Fibroblast of lung (primary cell): ENCODE data around the gene C8B. TPM values are rescaled to one million over a fixed set of nuclear protein-coding genes. Genes with fewer than 3 reads are reported as not detected.
A peak's percentile ranks its signal among the peaks of the same experiment; 100 is the strongest.

ENCODE experiments used
- DNase-seq, 2 donors: peaks; one replicate each; pipeline versions ENCODE4 v3.0.0 to v3.0.0-alpha.2; 2010; ENCODE audit warnings: low read depth in 2 of 2
- H2AFZ ChIP-seq: 2 replicates; pipeline ENCODE4 v1.5.1; 2012; ENCODE audit warnings: low read length, control low read depth, inconsistent platforms
- H3K27ac ChIP-seq: 2 replicates; pipeline ENCODE4 v1.5.1; 2011; ENCODE audit warnings: low read length, control low read depth; ENCODE audit not compliant: insufficient read depth
- H3K27me3 ChIP-seq: 2 replicates; pipeline ENCODE4 v1.5.1; 2011; ENCODE audit warnings: mild to moderate bottlenecking, low read length; ENCODE audit not compliant: control insufficient read depth, insufficient read depth
- H3K36me3 ChIP-seq: 2 replicates; pipeline ENCODE4 v1.5.1; 2011; ENCODE audit warnings: low read length; ENCODE audit not compliant: control insufficient read depth, insufficient read depth
- H3K4me1 ChIP-seq: 2 replicates; pipeline ENCODE4 v1.5.1; 2011; ENCODE audit warnings: low read length; ENCODE audit not compliant: control insufficient read depth, insufficient read depth; ENCODE audit errors: extremely low read depth
- H3K4me2 ChIP-seq: 2 replicates; pipeline ENCODE4 v1.5.1; 2011; ENCODE audit warnings: low read length, control low read depth; ENCODE audit not compliant: insufficient read depth; ENCODE audit errors: extremely low read depth
- H3K4me3 ChIP-seq, 4 experiments: fragments of 200-600 bp in 1 of 4; sonication (generic) in 1 of 4; replicated peaks in 1 of 4; 2 replicates each; pipeline ENCODE4 v1.5.1; 2011 to 2016; ENCODE audit warnings: low read length in 4 of 4, low read depth in 3 of 4, mild to moderate bottlenecking in 3 of 4, control low read depth in 2 of 4, inconsistent platforms in 1 of 4, mixed read lengths in 1 of 4; ENCODE audit not compliant: insufficient read depth in 1 of 4; ENCODE audit errors: control extremely low read depth in 1 of 4
- H3K79me2 ChIP-seq: 2 replicates; pipeline ENCODE4 v1.5.1; 2012; ENCODE audit warnings: mild to moderate bottlenecking, low read length, inconsistent platforms; ENCODE audit not compliant: control insufficient read depth, insufficient read depth
- H3K9ac ChIP-seq: 2 replicates; pipeline ENCODE4 v1.5.1; 2011; ENCODE audit warnings: mild to moderate bottlenecking, low read length, control low read depth; ENCODE audit not compliant: insufficient read depth
- H3K9me3 ChIP-seq: 2 replicates; pipeline ENCODE4 v1.5.1; 2012; ENCODE audit warnings: low read depth, low read length; ENCODE audit not compliant: control insufficient read depth, insufficient read depth
- H4K20me1 ChIP-seq: 2 replicates; pipeline ENCODE4 v1.5.1; 2011; ENCODE audit warnings: low read length; ENCODE audit not compliant: control insufficient read depth, insufficient read depth; ENCODE audit errors: extremely low read depth
- EZH2 ChIP-seq: IDR thresholded peaks from 2 replicates; pipeline ENCODE4 v1.5.1; 2012; ENCODE audit warnings: low read length, control low read depth, mild to moderate bottlenecking; ENCODE audit errors: missing control alignments
- polyA plus RNA-seq, 2 donors: library from polyadenylated mRNA; depleted of rRNA in 1 of 2; stranded (reverse) in 1 of 2; unstranded in 1 of 2; fragments of >200 nt; gene quantifications; 2 replicates each; pipeline ENCODE4 v1.2.1, GENCODE V29; 2011 to 2012; ENCODE audit warnings: missing spikeins in 1 of 2
- total RNA-seq: library from RNA; depleted of rRNA; stranded (reverse); fragments of >200 nt; gene quantifications from 2 replicates; pipeline ENCODE4 v1.2.1, GENCODE V29; 2014
- TF ChIP-seq, protein P1 (sequence below), 2 donors: IDR thresholded peaks in 1 of 2; conservative IDR thresholded peaks in 1 of 2; 1 replicate in 1 of 2; 2 replicates in 1 of 2; pipeline ENCODE4 v1.5.1; 2011 to 2012; ENCODE audit warnings: low read length in 2 of 2, control low read depth in 1 of 2, inconsistent platforms in 1 of 2, low read depth in 1 of 2, mild to moderate bottlenecking in 1 of 2

Gene C8B
- total and polyA plus RNA-seq, 2 donors (not counting 1 experiment from before 2014, with no cell fraction given) = not detected

DNA sequence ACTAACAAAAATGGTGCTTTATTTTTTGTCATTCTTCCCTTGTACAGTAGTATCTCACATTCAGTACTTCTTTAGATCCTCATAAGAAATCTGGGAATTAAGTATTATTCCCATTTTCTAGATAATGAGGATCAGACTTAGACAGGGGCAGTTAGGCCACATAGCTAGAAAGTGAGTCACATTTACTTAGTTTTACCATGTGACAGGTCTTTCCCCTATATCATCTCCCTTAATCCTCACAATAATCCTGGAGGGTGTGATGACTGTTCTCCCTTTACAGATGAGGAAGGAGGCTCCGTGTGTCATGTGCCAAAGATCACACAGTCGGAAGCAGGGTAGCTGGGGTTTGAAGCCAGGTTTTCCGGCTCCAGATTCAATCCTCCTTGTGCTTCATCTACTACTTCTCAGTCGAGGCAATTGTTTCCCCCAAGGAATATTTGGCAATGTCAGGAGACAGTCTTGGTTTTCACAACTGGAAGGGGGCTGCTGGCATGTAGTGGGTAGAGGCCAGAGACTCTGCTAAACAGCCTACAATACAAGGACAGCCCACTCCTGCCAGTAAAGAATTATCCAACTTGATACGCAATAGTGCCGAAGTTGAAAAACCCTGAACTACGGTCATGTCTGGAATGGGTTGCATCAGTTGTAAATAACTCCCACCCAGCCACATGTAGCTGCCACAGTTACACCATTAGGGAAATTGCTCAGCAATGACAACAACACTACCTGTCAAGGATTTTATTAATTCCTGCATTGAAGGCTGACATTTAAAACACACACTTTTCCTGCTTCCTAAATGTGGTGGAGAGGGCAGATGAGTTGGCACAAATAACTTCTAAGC, 54.5 kb downstream of the C8B start:
- Histone ChIP-seq H3K4me3 (no peak overlapping the region), H3K9me3 (no peaks in the 10 kb centered on the region), H3K9ac (no peak overlapping the region), H3K27me3 (no peaks in the 10 kb centered on the region), H3K79me2 (no peaks in the 10 kb centered on the region), H4K20me1 (no peaks in the 10 kb centered on the region), H3K4me1 (peaks cover 3% of the 10 kb centered on the region), H3K4me2 (no peak overlapping the region), H3K27ac (no peak overlapping the region), H3K36me3 (no peaks in the 10 kb centered on the region), H2AFZ (no peak overlapping the region)
- peak; percentile 4 to 46 for DNase-seq
- TF ChIP-seq, protein P1, sequence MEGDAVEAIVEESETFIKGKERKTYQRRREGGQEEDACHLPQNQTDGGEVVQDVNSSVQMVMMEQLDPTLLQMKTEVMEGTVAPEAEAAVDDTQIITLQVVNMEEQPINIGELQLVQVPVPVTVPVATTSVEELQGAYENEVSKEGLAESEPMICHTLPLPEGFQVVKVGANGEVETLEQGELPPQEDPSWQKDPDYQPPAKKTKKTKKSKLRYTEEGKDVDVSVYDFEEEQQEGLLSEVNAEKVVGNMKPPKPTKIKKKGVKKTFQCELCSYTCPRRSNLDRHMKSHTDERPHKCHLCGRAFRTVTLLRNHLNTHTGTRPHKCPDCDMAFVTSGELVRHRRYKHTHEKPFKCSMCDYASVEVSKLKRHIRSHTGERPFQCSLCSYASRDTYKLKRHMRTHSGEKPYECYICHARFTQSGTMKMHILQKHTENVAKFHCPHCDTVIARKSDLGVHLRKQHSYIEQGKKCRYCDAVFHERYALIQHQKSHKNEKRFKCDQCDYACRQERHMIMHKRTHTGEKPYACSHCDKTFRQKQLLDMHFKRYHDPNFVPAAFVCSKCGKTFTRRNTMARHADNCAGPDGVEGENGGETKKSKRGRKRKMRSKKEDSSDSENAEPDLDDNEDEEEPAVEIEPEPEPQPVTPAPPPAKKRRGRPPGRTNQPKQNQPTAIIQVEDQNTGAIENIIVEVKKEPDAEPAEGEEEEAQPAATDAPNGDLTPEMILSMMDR (conservative IDR thresholded peaks at IDR 0.05 in 1 of 2, IDR thresholded peaks at IDR 0.05 in 1 of 2; ENCODE audit: low read depth in 1 of 2, low read length in 2 of 2) = no peak
- no peak for TF ChIP-seq EZH2

GRCh38 chr1:56910441-56910985, 55.3 kb downstream of the C8B start:
- H3K9ac ChIP-seq = no peak overlapping the region
- H2AFZ ChIP-seq = no peak overlapping the region
- no peaks in the 10 kb centered on the region for H3K36me3 ChIP-seq
- H3K79me2 ChIP-seq = no peaks in the 10 kb centered on the region
- H3K27me3 ChIP-seq = no peaks in the 10 kb centered on the region
- no peak overlapping the region for H3K4me3 ChIP-seq
- H3K27ac ChIP-seq = no peak overlapping the region
- H3K9me3 ChIP-seq = no peaks in the 10 kb centered on the region
- no peak for DNase-seq
- no peaks in the 10 kb centered on the region for H4K20me1 ChIP-seq
- H3K4me1 ChIP-seq = peaks cover 3% of the 10 kb centered on the region
- TF ChIP-seq, protein P1 (conservative IDR thresholded peaks at IDR 0.05 in 1 of 2, IDR thresholded peaks at IDR 0.05 in 1 of 2; ENCODE audit: low read depth in 1 of 2, low read length in 2 of 2) = no peak
- TF ChIP-seq EZH2 = no peak
- H3K4me2 ChIP-seq = no peak overlapping the region

DNA sequence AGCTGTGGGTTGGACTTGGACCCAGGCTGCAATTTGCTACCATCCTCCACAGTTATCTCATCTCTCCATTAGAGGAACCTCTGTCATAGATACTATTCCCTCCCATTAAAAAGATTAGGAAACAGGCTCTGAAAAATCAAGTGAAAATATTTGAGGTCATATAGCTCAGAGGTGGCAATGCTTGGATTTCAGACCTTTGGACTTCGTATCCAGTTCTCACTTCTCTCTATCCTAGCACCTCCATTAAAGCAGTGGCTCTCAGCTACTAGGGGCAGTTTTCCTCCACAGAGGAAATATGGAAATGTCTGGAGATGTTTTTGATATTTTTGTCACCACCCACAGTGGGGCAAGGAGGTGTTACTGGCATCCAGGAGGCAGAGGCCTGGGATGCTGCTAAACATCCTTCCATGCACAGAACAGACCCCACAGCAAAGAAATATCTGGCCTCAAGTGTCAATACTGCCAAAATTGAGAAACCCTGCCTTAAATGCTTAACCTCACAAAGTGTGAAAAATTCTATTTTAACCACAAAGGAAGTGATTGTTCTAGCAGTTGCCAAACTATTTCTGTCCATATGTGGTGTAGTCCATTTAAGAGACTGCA, 57.1 kb downstream of the C8B start:
- DNase-seq = peak; percentile 5 to 66
- H3K79me2 ChIP-seq = no peaks in the 10 kb centered on the region
- no peak overlapping the region for H2AFZ ChIP-seq

More for the DNA sequence above, 57.1 kb downstream of the C8B start:
- Histone ChIP-seq H3K4me3 (no peak overlapping the region), H4K20me1 (no peaks in the 10 kb centered on the region), H3K4me1 (peaks cover 3% of the 10 kb centered on the region), H3K36me3 (no peaks in the 10 kb centered on the region), H3K9me3 (no peaks in the 10 kb centered on the region), H3K4me2 (no peak overlapping the region), H3K9ac (no peak overlapping the region), H3K27ac (no peak overlapping the region), H3K27me3 (no peaks in the 10 kb centered on the region)
- TF ChIP-seq, protein P1 (conservative IDR thresholded peaks at IDR 0.05 in 1 of 2, IDR thresholded peaks at IDR 0.05 in 1 of 2; ENCODE audit: low read depth in 1 of 2, low read length in 2 of 2) = no peak
- no peak for TF ChIP-seq EZH2
